H1 (cell line): Measurements from ENCODE around the gene SPACA4. TPM values are rescaled to one million over a fixed set of nuclear protein-coding genes. Genes with fewer than 3 reads are reported as not detected.

Source experiments
- EP300 ChIP-seq, 2 experiments: IDR thresholded peaks; 1 replicate in 1 of 2; 2 replicates in 1 of 2; pipeline ENCODE4 v1.6.1; 2011 to 2012; ENCODE audit warnings: low read depth in 2 of 2, low read length in 2 of 2, mild to moderate bottlenecking in 2 of 2, borderline replicate concordance in 1 of 2, inconsistent platforms in 1 of 2, moderate library complexity in 1 of 2
- KDM5A ChIP-seq: fragments of 200-600 bp; IDR thresholded peaks from 2 replicates; pipeline ENCODE4 v1.7.1; 2012; ENCODE audit warnings: mild to moderate bottlenecking, low read length, inconsistent platforms, mixed read lengths
- RAD21 ChIP-seq, 2 experiments: IDR thresholded peaks in 1 of 2; conservative IDR thresholded peaks in 1 of 2; 2 replicates each; pipeline ENCODE4 v1.6.1; 2011; ENCODE audit warnings: low read depth in 2 of 2, low read length in 2 of 2, improper control_type of control experiment in 1 of 2, inconsistent platforms in 1 of 2, mild to moderate bottlenecking in 1 of 2, moderate library complexity in 1 of 2
- SIN3A ChIP-seq, 2 experiments: IDR thresholded peaks in 1 of 2; conservative IDR thresholded peaks in 1 of 2; 2 replicates each; pipeline ENCODE4 v1.6.1; 2011 to 2012; ENCODE audit warnings: low read length in 2 of 2, improper control_type of control experiment in 1 of 2, low read depth in 1 of 2, mild to moderate bottlenecking in 1 of 2
- ZNF274 ChIP-seq: IDR thresholded peaks from 2 replicates; pipeline ENCODE4 v1.7.0; 2012; ENCODE audit warnings: low read length, borderline replicate concordance; ENCODE audit errors: extremely low read depth
- polyA plus RNA-seq, 7 experiments: library from polyadenylated mRNA; depleted of rRNA in 3 of 7; stranded (reverse) in 5 of 7; unstranded in 2 of 7; fragments of >200 nt in 5 of 7; fragments of 200-250 nt in 2 of 7; gene quantifications; 1 replicate in 5 of 7; 2 replicates in 1 of 7; 4 replicates in 1 of 7; pipeline versions ENCODE4 v1.2.1 to v1.2.3, GENCODE V29; 2011 to 2013; ENCODE audit warnings: missing spikeins in 2 of 7, mixed read lengths in 2 of 7
- total RNA-seq: library from RNA; stranded (reverse); fragmentation: NEBNext Ultra II Directional; extraction: Animal tissue kit (Norgen Biotek cat#: 25700); gene quantifications from 2 replicates; pipeline ENCODE4 v1.2.1, GENCODE V29; 2021

SPACA4 gene
- total and polyA plus RNA-seq, 2 of the 8 experiments (the other 6 are each of a cell fraction or from before 2014, with no cell fraction given): not detected

- no peak for TF ChIP-seq EP300 (IDR thresholded peaks at IDR 0.05; ENCODE audit: borderline replicate concordance in 1 of 2, low read depth in 2 of 2, low read length in 2 of 2)
- TF ChIP-seq KDM5A: no peak
- no peak for TF ChIP-seq SIN3A (conservative IDR thresholded peaks at IDR 0.05 in 1 of 2, IDR thresholded peaks at IDR 0.05 in 1 of 2; ENCODE audit: low read depth in 1 of 2, low read length in 2 of 2)
- no peak for TF ChIP-seq ZNF274
- no peak for TF ChIP-seq RAD21 (IDR thresholded peaks at IDR 0.05 in 1 of 2, conservative IDR thresholded peaks at IDR 0.05 in 1 of 2; ENCODE audit: low read depth in 2 of 2, low read length in 2 of 2)
Measured at GRCh38 chr19:48654299-48655059, 47.9 kb downstream of the SPACA4 start (continued).
